ENCODE measurements around the gene PLA2G6. TPM values are rescaled to one million over a fixed set of nuclear protein-coding genes. Genes with fewer than 3 reads are reported as not detected.
"Not testable (repeated sequence)": the region's sequence is repeated elsewhere in the genome, so short reads cannot be mapped to it uniquely, and the experiment has no call there.

PLA2G6 gene
- total and polyA plus RNA-seq, 5 experiments from 2014 or later: 2.6 to 186 (median 7.2) TPM

DNA sequence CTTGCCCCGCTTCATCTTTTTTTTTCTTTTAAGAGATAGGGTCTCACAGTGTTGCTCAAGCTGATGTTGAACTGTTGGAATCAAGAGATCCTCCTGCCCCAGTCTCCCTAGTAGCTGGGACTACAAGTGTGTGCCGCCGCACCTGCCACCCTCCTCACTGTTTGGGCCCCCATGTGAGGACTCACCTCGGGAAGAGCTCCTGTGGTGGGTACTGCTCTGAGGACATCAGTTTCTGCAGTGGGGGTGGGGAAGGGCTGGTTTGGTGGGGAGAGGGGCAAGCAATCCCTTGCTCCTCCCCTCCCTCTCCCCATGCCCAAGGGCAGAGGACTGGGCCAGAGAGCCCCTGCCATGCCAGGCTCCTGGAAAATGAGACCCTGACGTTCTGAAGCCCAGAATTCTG is 96.1 kb downstream of the PLA2G6 start:
- peaks cover 0 to 10% (median 3%) of the 10 kb centered on the region in 4 donors for H3K4me1 Mint-ChIP-seq
- H3K27ac Mint-ChIP-seq: no peak overlapping the region
- DNase-seq (no peak), ATAC-seq (no peak)
- H3K36me3 Mint-ChIP-seq: peaks cover 0 to 12% (median 4%) of the 10 kb centered on the region in 3 donors
- no peak overlapping the region for H3K4me3 Mint-ChIP-seq
- peaks cover 0 to 41% (median 12%) of the 10 kb centered on the region in 5 donors for H3K27me3 Mint-ChIP-seq
- POLR2A ChIA-PET: interaction anchor here (0.5 kb wide), 1 partner anchor 206 kb away, joined by 4 read pairs; no protein-coding TSS in a partner anchor
- no peaks in the 10 kb centered on the region for H3K9me3 Mint-ChIP-seq

DNA sequence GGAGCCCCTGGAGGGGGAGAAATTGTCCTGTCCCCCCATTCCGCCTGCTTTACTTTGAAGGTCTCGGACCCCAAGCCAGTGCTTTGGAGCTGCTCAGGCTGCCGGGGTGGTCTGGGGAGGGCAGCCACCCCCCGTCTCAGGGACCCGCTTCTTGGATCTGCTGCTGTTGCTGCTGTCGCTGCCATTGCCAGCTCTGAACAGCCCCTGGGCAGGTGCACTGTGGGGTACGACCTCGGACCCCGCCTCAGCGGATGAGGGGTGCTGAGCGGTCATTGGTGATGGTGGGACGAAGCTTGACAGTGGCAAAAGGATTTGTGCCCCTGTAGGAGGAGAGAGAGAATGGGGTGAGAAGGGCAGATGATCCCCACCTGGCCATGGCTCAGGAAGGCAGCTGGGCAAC is 96.6 kb downstream of the PLA2G6 start:
- no peak overlapping the region for H3K4me3 Mint-ChIP-seq
- POLR2A ChIA-PET: interaction anchor here (0.5 kb wide), 1 partner anchor 207 kb away, joined by 4 read pairs; no protein-coding TSS in a partner anchor
- H3K27me3 Mint-ChIP-seq: peaks cover 3 to 38% (median 11%) of the 10 kb centered on the region in 5 donors
- H3K36me3 Mint-ChIP-seq: peaks cover 0 to 12% (median 4%) of the 10 kb centered on the region in 3 donors
- no peak overlapping the region for H3K27ac Mint-ChIP-seq
- H3K9me3 Mint-ChIP-seq: no peaks in the 10 kb centered on the region
- ATAC-seq (no peak), DNase-seq (no peak)
- H3K4me1 Mint-ChIP-seq: peaks cover 0 to 10% (median 3%) of the 10 kb centered on the region in 4 donors

DNA sequence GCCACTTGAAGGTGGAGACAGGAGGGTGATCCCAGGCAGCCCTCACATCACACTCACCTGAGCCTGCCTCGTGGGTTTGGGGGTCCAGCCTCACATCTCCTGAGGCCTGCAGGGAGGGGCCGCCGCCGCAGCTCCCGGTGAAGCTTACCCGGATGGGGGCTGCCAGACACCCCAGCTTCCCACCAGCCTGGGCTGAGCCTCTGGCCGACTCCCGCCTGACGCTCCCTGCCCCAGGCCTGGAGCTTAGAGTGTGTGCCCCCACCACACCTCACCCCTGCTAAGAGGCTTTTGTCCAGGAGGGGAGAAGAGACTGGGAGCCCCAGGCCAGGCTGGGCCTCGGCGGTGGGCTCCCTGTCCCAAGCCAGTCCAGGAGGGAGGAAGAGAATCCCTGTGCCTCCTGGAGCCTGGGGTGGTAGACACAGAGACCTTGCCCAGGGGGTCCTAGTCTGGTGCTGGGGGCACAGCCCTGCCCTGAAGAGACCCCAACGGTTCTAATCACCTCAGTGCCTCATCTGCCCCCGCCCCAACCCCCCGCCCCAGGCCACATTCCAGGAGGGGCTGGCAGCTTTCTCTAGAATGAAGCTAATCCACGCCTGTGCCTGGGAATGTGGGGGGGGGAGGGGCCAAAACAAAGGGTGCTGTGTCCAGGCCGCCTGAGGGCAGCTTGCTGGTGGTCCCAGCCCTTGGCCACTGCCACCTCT is 97.5 kb downstream of the PLA2G6 start, which contains the start of gene SLC16A8:
SLC16A8 (minus strand) TSS at position 254 of the 701 bp plus-strand sequence. CDS start 1,311 bp downstream, outside the sequence.
- DNase-seq (no peak), ATAC-seq (no peak)
- Mint-ChIP-seq H3K36me3 (peaks cover 0 to 12% (median 4%) of the 10 kb centered on the region in 3 donors), H3K27me3 (peaks cover 4 to 43% (median 12%) of the 10 kb centered on the region in 5 donors), H3K4me3 (peak within 1 kb of the TSS in 6 of 10 donors; percentile 9 to 38 (median 26)), H3K4me1 (peaks cover 0 to 10% (median 5%) of the 10 kb centered on the region in 4 donors), H3K27ac (no peak within 1 kb of the TSS), H3K9me3 (no peaks in the 10 kb centered on the region)
- POLR2A ChIA-PET: no interaction called here

DNA sequence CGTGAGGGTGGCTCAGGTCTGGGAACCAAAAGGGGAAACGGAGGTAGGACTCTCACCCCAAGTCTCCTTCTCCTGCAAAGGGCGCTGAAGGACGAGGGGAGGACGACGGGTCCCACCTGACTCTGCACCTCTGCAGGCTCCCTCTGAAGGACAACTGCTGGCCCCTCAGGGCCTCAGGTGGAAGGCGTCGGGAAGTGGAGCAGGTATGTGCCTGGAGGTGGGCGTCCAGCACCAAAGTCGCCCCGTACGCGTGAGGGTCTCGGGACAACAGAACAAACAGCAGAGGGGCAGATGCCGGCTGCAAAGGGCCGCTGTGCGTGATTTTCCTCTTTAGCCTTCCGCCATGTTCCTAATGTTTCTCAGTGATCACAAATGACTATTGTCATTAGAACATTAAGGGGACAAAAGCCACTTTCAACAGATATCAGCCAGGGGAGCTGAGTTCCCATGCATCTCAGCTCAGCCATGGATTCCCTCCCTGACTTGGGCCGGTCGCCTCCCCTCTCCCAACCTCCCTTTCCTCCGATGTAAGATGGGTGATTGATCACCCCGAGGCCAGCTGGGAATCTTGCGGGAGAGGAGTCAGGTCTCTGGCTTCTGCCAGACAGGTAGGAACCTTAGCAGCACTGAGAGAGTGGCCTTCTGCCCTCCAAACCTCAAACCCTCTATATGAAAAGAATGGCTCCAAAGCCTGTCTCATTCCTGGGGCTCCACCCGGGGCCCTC is 98.5 kb downstream of the PLA2G6 start:
- H3K9me3 Mint-ChIP-seq: no peaks in the 10 kb centered on the region
- H3K4me3 Mint-ChIP-seq: peak overlapping the region in 6 of 10 donors; percentile 9 to 38 (median 26)
- POLR2A ChIA-PET: no interaction called here
- no peak overlapping the region for H3K27ac Mint-ChIP-seq
- H3K36me3 Mint-ChIP-seq: peaks cover 0 to 12% (median 4%) of the 10 kb centered on the region in 3 donors
- ATAC-seq: no peak
- peaks cover 0 to 10% (median 5%) of the 10 kb centered on the region in 4 donors for H3K4me1 Mint-ChIP-seq
- DNase-seq: no peak
- H3K27me3 Mint-ChIP-seq: peaks cover 4 to 40% (median 9%) of the 10 kb centered on the region in 5 donors

DNA sequence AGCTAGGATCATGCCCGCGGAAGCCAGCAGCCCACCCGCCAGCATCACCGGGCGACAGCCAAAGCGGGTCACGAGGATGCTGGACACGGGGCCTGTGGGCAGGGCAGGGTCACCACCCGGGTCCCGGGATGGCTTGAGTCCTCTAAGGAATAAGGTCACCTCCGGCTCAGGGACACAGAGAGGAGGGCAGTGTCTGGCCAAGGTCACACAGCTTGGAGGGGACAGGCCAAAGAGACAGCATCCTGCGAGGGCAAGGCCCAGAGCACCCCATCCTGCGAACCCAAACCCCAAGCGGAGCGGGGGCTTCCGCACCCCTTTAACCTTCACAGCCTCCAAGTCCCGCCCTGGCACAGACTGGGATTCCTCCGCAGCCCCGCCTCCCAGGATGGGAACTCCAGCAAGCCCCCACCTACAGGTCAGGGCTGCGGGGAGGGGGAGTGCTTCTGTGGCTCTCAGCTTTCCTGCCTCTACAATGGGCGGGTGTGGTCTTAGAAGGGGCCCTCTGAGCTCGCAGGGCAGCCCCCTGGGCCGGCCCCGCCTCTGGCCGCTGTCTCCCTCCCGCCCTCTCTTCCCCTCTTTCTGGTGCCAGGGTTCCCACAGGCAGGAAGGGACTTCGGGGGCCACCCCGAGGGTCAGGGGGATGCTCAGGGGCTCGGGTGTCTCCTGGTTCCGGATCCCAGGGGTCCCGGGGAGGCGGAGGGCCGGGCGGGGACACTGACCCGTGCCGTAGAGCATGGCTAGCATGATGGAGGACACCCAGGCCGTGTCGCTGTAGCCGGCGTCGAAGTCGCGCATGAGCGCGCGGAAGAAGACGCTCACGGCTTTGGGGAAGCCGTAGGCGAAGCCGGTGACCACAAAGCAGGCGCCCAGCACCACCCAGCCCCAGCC is 99.4 kb downstream of the PLA2G6 start:
- Mint-ChIP-seq H3K36me3 (peaks cover 0 to 9% (median 2%) of the 10 kb centered on the region in 3 donors), H3K27me3 (peaks cover 0 to 30% (median 4%) of the 10 kb centered on the region in 5 donors), H3K9me3 (no peaks in the 10 kb centered on the region), H3K4me1 (peaks cover 0 to 10% (median 4%) of the 10 kb centered on the region in 4 donors), H3K27ac (no peak overlapping the region), H3K4me3 (peak overlapping the region in 6 of 10 donors; percentile 13 to 66 (median 43))
- POLR2A ChIA-PET: no interaction called here
- ATAC-seq: peak in 1 of 2 donors; percentile 42
- DNase-seq: no peak

DNA sequence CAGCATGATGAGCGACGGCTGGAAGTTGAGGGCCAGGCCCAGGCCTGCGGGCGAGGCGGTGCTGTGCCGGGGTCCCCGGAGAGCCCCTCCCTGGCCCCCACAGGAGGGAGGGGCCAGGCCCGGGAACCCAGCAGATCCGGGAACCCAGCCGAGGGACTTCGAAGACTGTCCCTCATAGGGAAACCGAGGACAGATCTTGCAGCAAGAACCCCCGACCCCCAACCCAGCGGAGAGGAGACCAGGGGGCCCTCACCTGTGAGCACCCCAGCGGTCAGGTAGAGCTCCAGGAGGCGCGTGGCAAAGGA is 100.0 kb downstream of the PLA2G6 start:
- Mint-ChIP-seq H3K36me3 (peaks cover 0 to 9% (median 0%) of the 10 kb centered on the region in 3 donors), H3K27ac (no peak overlapping the region), H3K4me1 (peaks cover 0 to 10% (median 4%) of the 10 kb centered on the region in 4 donors), H3K9me3 (no peaks in the 10 kb centered on the region), H3K4me3 (peak overlapping the region in 5 of 10 donors; percentile 13 to 66 (median 50)), H3K27me3 (peaks cover 0 to 30% (median 4%) of the 10 kb centered on the region in 5 donors)
- peak; percentile 28 to 39 for ATAC-seq
- POLR2A ChIA-PET: no interaction called here
- DNase-seq: peak in 1 of 10 donors; percentile 4

DNA sequence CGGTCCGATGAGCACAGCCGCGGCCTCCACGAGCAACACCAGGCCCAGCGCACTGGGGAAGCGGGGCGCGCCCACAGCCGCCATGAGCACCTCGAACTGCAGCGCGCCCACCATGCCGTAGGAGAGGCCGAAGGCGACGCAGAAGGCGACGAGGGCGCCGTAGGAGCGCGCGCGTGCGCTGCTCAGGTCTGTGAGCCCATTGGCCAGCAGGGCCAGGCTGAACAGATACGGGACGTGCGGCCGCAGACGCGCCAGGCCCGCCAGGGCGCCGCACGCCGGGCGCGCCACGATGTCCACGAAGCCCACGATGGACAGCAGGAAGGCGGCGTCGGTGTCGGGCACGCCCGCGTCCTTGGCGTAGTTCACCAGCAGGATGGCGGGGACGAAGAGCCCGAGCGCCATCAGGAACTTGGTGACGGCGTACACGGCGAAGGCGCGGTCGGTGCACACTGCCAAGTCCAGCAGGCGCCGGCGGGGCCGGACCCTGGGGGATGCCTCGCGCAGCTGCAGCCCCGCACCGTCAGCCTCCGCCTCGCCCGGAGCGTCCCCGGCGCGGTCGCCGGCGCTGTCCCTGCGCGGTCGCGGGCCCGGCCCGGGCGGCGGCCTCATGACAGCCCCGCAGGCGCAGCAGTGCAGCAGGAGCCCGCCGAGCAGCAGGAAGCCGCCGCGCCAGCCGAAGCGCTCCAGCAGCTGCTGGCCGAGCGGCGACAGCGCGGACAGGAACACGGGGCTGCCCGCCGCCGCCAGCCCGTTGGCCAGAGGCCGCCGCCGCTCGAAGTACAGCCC is 100.6 kb downstream of the PLA2G6 start:
- ATAC-seq: peak; percentile 57 to 64
- peak overlapping the region in 3 of 10 donors; percentile 15 to 43 (median 27) for H3K4me3 Mint-ChIP-seq
- H3K27ac Mint-ChIP-seq: no peak overlapping the region
- POLR2A ChIA-PET: no interaction called here
- no peak for DNase-seq
- H3K27me3 Mint-ChIP-seq: peaks cover 0 to 30% (median 4%) of the 10 kb centered on the region in 5 donors
- no peaks in the 10 kb centered on the region for H3K9me3 Mint-ChIP-seq
- H3K36me3 Mint-ChIP-seq: peaks cover 0 to 5% (median 0%) of the 10 kb centered on the region in 3 donors
- peaks cover 0 to 10% (median 4%) of the 10 kb centered on the region in 4 donors for H3K4me1 Mint-ChIP-seq

DNA sequence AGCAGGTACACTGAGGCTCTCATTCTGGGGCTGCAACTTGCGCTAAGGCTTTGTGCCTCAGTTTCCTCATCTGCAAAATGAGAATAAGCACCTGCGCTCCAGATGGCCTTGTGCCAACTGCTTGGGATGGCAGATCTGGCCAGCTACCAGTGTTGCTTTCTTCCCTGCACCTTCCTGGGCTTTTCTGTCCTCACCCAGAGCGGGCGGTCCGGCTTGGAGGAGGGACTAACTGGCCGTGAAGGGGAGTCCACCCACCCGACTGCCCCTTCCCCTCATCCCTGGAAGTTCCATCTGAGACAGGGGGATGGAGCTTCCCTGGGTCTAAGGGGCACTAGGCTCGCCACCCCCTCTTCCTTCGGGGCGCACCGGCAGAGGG is 101.2 kb downstream of the PLA2G6 start:
- Mint-ChIP-seq H3K9me3 (no peaks in the 10 kb centered on the region), H3K27me3 (peaks cover 0 to 30% (median 4%) of the 10 kb centered on the region in 5 donors), H3K27ac (no peak overlapping the region), H3K4me3 (peak overlapping the region in 3 of 10 donors; percentile 15 to 43 (median 27)), H3K4me1 (peaks cover 0 to 10% (median 4%) of the 10 kb centered on the region in 4 donors), H3K36me3 (peaks cover 0 to 7% (median 0%) of the 10 kb centered on the region in 3 donors)
- no peak for ATAC-seq
- no peak for DNase-seq
- POLR2A ChIA-PET: no interaction called here

DNA sequence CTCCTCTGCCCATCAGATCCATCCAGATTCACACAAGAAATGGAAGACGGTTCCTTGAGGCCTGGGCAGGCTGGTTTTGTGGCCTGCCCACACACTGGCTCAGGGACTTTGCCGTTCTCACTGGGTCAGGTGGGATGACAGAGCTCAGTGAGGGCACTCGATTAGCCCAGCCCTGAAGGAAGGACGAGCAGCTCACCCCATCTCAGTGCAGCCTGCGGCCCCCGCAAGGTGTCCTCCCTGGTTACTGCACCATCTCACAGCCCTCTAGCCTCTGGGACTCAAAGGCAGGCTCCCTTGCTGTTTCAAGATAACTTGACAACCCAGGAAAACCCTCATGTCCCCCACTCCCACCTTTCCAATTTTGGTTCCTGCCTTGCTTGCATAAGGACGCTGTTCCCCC is 101.8 kb downstream of the PLA2G6 start:
- no peak for ATAC-seq
- peaks cover 0 to 3% (median 0%) of the 10 kb centered on the region in 3 donors for H3K36me3 Mint-ChIP-seq
- peak overlapping the region in 4 of 10 donors; percentile 1 to 57 (median 16) for H3K4me3 Mint-ChIP-seq
- no peaks in the 10 kb centered on the region for H3K9me3 Mint-ChIP-seq
- DNase-seq: no peak
- H3K4me1 Mint-ChIP-seq: peaks cover 0 to 10% (median 4%) of the 10 kb centered on the region in 4 donors
- POLR2A ChIA-PET: no interaction called here
- peak overlapping the region in 1 of 10 donors; percentile 37 for H3K27ac Mint-ChIP-seq
- H3K27me3 Mint-ChIP-seq: peaks cover 0 to 27% (median 4%) of the 10 kb centered on the region in 5 donors

DNA sequence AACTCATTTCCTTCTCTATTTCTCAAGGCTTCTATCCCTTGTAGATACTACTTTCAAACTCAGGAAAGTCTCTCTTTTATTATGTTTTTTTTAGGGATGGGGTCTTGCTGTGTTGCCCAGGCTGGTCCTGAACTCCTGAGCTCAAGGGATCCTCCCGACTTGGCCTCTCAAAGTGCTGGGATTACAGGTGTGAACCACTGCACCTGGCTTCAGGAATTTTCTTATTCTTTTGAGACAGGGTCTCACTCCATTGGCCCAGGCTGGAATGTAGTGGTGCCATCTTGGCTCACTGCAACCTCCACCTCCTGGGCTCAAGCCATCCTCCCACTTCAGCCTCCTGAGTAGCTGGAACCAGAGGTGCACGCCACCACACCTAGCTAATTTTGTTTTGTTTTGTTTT is 102.4 kb downstream of the PLA2G6 start:
- POLR2A ChIA-PET, H3K36me3 Mint-ChIP-seq, DNase-seq, ATAC-seq, H3K9me3 Mint-ChIP-seq: not testable (repeated sequence)
- Mint-ChIP-seq H3K27ac (peak overlapping the region in 1 of 10 donors; percentile 22), H3K4me3 (peak overlapping the region in 1 of 10 donors; percentile 57), H3K27me3 (peaks cover 0 to 23% (median 4%) of the 10 kb centered on the region in 5 donors), H3K4me1 (peaks cover 0 to 10% (median 4%) of the 10 kb centered on the region in 4 donors)

DNA sequence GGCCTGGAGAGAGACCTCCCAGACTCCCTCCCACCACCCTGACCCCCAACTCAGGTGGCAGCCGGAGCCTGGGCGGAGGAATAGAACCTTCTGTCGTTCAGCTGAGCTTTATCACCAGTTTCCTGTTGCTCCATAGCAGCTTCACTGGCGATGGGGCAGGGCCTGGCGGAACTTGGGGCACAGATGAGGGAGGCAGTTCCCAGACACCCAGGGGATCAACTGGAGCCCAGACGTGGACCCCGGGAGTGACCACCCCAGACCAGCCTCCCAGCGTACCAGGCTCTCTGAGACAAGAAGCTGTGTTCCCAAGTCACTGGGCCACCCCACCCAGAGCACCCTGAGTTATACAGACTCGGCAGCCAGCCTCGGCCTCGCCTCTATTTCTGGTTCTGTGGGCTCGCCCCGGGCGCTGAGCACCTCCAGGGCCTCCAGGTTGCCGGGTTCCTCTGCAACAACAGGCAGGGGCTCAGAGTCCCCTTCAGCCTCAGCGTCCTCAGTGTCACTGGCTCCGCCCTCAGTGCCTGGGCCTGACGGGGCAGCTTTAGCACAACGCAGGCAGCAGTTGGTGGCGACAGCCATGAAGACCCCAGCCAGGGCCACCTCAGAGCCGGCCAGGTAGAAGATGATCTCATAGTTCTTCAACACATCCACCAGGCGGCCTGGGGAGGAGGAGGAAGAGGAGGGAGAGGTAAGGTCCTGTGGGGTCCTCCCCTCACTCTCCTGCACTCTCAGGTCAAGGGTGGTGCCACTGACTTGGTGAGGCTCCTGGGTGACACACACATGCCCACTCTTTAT is 103.4 kb downstream of the PLA2G6 start:
- DNase-seq: no peak
- Mint-ChIP-seq H3K27ac (no peak overlapping the region), H3K4me3 (no peak overlapping the region), H3K4me1 (peaks cover 0 to 10% (median 4%) of the 10 kb centered on the region in 4 donors), H3K9me3 (no peaks in the 10 kb centered on the region), H3K27me3 (peaks cover 0 to 19% (median 4%) of the 10 kb centered on the region in 5 donors), H3K36me3 (peaks cover 0 to 10% (median under 1%) of the 10 kb centered on the region in 3 donors)
- POLR2A ChIA-PET: no interaction called here
- ATAC-seq: no peak
